HEK293 (cell line): ENCODE measurements around the gene FTL.

Source experiments
- BCL11A ChIP-seq: fragments of 450-650 bp; formaldehyde crosslinking; IDR thresholded peaks from 2 replicates; pipeline ENCODE4 v1.5.1; 2016; ENCODE audit warnings: low read depth, missing biosample characterization, missing genetic modification characterization
- BCL11B ChIP-seq: fragments of 450-650 bp; formaldehyde crosslinking; IDR thresholded peaks from 2 replicates; pipeline ENCODE4 v1.5.1; 2016; ENCODE audit warnings: low read depth, missing biosample characterization, missing genetic modification characterization
- KLF10 ChIP-seq: fragments of 450-650 bp; IDR thresholded peaks from 2 replicates; pipeline ENCODE4 v1.5.1; 2018; ENCODE audit warnings: missing biosample characterization, mild to moderate bottlenecking, missing genetic modification characterization
- KLF7 ChIP-seq: fragments of 450-650 bp; formaldehyde crosslinking; IDR thresholded peaks from 2 replicates; pipeline ENCODE4 v1.5.1; 2016; ENCODE audit warnings: missing biosample characterization, missing genetic modification characterization, borderline replicate concordance
- KLF8 ChIP-seq: fragments of 450-650 bp; formaldehyde crosslinking; IDR thresholded peaks from 2 replicates; pipeline ENCODE4 v1.5.1; 2016; ENCODE audit warnings: missing biosample characterization, missing genetic modification characterization
- KLF9 ChIP-seq: fragments of 450-650 bp; formaldehyde crosslinking; IDR thresholded peaks from 2 replicates; pipeline ENCODE4 v1.5.1; 2016; ENCODE audit warnings: missing biosample characterization, missing genetic modification characterization, low read depth
- SP2 ChIP-seq: fragments of 450-650 bp; formaldehyde crosslinking; IDR thresholded peaks from 2 replicates; pipeline ENCODE4 v1.5.1; 2016; ENCODE audit warnings: missing biosample characterization, missing genetic modification characterization
- SP7 ChIP-seq: fragments of 450-650 bp; formaldehyde crosslinking; IDR thresholded peaks from 2 replicates; pipeline ENCODE4 v1.5.1; 2016; ENCODE audit warnings: missing biosample characterization, missing genetic modification characterization
- ZFP41 ChIP-seq: fragments of 450-650 bp; formaldehyde crosslinking; IDR thresholded peaks from 2 replicates; pipeline ENCODE4 v1.5.1; 2016; ENCODE audit warnings: missing biosample characterization, missing genetic modification characterization, borderline replicate concordance
- ZFP69B ChIP-seq: fragments of 450-650 bp; formaldehyde crosslinking; IDR thresholded peaks from 2 replicates; pipeline ENCODE4 v1.5.1; 2016; ENCODE audit warnings: missing biosample characterization, missing genetic modification characterization
- ZNF2 ChIP-seq: fragments of 450-650 bp; formaldehyde crosslinking; IDR thresholded peaks from 2 replicates; pipeline ENCODE4 v1.5.1; 2016; ENCODE audit warnings: missing biosample characterization, missing genetic modification characterization
- ZNF24 ChIP-seq: fragments of 450-650 bp; formaldehyde crosslinking; IDR thresholded peaks from 2 replicates; pipeline ENCODE4 v1.5.1; 2016; ENCODE audit warnings: missing biosample characterization, missing genetic modification characterization
- ZNF302 ChIP-seq: fragments of 450-650 bp; formaldehyde crosslinking; IDR thresholded peaks from 2 replicates; pipeline ENCODE4 v1.5.1; 2016; ENCODE audit warnings: missing biosample characterization, missing genetic modification characterization, low read depth
- ZNF335 ChIP-seq: fragments of 450-650 bp; formaldehyde crosslinking; conservative IDR thresholded peaks from 2 replicates; pipeline ENCODE4 v1.5.1; 2016; ENCODE audit warnings: missing biosample characterization, missing genetic modification characterization
- ZNF341 ChIP-seq: fragments of 450-650 bp; formaldehyde crosslinking; IDR thresholded peaks from 2 replicates; pipeline ENCODE4; 2016; ENCODE audit warnings: low read depth, missing biosample characterization, missing genetic modification characterization
- ZNF549 ChIP-seq: fragments of 450-650 bp; IDR thresholded peaks from 2 replicates; pipeline ENCODE4 v1.5.1; 2018; ENCODE audit warnings: missing biosample characterization, missing genetic modification characterization, mild to moderate bottlenecking, inconsistent platforms, moderate library complexity
- ZNF629 ChIP-seq: fragments of 450-650 bp; formaldehyde crosslinking; IDR thresholded peaks from 2 replicates; pipeline ENCODE4 v1.5.1; 2017; ENCODE audit warnings: missing biosample characterization, missing genetic modification characterization
- ZNF747 ChIP-seq: fragments of 450-650 bp; formaldehyde crosslinking; IDR thresholded peaks from 2 replicates; pipeline ENCODE4 v1.5.1; 2016; ENCODE audit warnings: missing biosample characterization, missing genetic modification characterization
- ZSCAN16 ChIP-seq: fragments of 450-650 bp; formaldehyde crosslinking; IDR thresholded peaks from 2 replicates; pipeline ENCODE4 v1.5.1; 2016; ENCODE audit warnings: missing biosample characterization, missing genetic modification characterization
- ZSCAN30 ChIP-seq: fragments of 450-650 bp; IDR thresholded peaks from 2 replicates; pipeline ENCODE4 v1.5.1; 2018; ENCODE audit warnings: missing biosample characterization, mild to moderate bottlenecking, missing genetic modification characterization, moderate library complexity
- TF ChIP-seq, protein P1 (sequence below): fragments of 450-650 bp; formaldehyde crosslinking; IDR thresholded peaks from 2 replicates; pipeline ENCODE4 v1.5.0; 2017; ENCODE audit warnings: missing biosample characterization, missing genetic modification characterization, borderline replicate concordance
- TF ChIP-seq, protein P2 (sequence below): fragments of 450-650 bp; formaldehyde crosslinking; conservative IDR thresholded peaks from 2 replicates; pipeline ENCODE4 v1.5.1; 2016; ENCODE audit warnings: low read depth, missing biosample characterization, missing genetic modification characterization
- TF ChIP-seq, protein P3 (sequence below): fragments of 450-650 bp; formaldehyde crosslinking; IDR thresholded peaks from 2 replicates; pipeline ENCODE4 v1.5.1; 2016; ENCODE audit warnings: missing biosample characterization, missing genetic modification characterization
- TF ChIP-seq, protein P4 (sequence below): fragments of 450-650 bp; formaldehyde crosslinking; IDR thresholded peaks from 2 replicates; pipeline ENCODE4 v1.5.1; 2016; ENCODE audit warnings: missing biosample characterization, missing genetic modification characterization
- TF ChIP-seq, protein P5 (sequence below): fragments of 450-650 bp; formaldehyde crosslinking; IDR thresholded peaks from 2 replicates; pipeline ENCODE4 v1.5.1; 2016; ENCODE audit warnings: missing biosample characterization, missing genetic modification characterization

FTL gene

DNA sequence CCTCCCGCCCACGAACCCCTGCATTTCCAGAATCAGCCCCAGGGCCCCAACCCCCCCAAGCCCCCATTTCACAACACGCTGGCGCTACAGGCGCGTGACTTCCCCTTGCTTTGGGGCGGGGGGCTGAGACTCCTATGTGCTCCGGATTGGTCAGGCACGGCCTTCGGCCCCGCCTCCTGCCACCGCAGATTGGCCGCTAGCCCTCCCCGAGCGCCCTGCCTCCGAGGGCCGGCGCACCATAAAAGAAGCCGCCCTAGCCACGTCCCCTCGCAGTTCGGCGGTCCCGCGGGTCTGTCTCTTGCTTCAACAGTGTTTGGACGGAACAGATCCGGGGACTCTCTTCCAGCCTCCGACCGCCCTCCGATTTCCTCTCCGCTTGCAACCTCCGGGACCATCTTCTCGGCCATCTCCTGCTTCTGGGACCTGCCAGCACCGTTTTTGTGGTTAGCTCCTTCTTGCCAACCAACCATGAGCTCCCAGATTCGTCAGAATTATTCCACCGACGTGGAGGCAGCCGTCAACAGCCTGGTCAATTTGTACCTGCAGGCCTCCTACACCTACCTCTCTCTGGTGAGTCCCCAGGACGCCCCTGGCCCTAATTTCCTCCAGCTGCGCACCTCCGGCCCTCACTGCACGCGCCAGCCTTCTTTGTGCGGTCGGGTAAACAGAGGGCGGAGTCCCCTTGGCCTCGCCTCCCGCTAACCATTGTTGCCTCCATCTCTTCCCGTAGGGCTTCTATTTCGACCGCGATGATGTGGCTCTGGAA lies at the start of gene FTL (continued):
- 0 out of 2 replicates have a peak, but pooled peaks have one; percentile 42 for TF ChIP-seq ZSCAN30 (tag by site-specific recombination)
- TF ChIP-seq, protein P1, sequence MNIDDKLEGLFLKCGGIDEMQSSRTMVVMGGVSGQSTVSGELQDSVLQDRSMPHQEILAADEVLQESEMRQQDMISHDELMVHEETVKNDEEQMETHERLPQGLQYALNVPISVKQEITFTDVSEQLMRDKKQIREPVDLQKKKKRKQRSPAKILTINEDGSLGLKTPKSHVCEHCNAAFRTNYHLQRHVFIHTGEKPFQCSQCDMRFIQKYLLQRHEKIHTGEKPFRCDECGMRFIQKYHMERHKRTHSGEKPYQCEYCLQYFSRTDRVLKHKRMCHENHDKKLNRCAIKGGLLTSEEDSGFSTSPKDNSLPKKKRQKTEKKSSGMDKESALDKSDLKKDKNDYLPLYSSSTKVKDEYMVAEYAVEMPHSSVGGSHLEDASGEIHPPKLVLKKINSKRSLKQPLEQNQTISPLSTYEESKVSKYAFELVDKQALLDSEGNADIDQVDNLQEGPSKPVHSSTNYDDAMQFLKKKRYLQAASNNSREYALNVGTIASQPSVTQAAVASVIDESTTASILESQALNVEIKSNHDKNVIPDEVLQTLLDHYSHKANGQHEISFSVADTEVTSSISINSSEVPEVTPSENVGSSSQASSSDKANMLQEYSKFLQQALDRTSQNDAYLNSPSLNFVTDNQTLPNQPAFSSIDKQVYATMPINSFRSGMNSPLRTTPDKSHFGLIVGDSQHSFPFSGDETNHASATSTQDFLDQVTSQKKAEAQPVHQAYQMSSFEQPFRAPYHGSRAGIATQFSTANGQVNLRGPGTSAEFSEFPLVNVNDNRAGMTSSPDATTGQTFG (tag by site-specific recombination), result 0 out of 2 replicates have a peak, but pooled peaks have one; percentile 22
- TF ChIP-seq ZSCAN16 (tag by site-specific recombination), result no peak; the same call in 1 of the 2 replicates
- TF ChIP-seq ZNF747 (tag by site-specific recombination), result 0 out of 2 replicates have a peak, but pooled peaks have one; percentile 69
- TF ChIP-seq SP2, result peak; percentile 89
- peak; percentile 8; the same call in 1 of the 2 replicates for TF ChIP-seq ZNF341 (tag by site-specific recombination)
- TF ChIP-seq KLF9 (tag by site-specific recombination), result peak; percentile 49; the same call in 1 of the 2 replicates
- TF ChIP-seq BCL11B (tag by site-specific recombination), result peak; percentile 69; the same call in 1 of the 2 replicates
- TF ChIP-seq ZNF335 (tag by site-specific recombination), result 0 out of 2 replicates have a peak, but pooled peaks have one; percentile 7
- 0 out of 2 replicates have a peak, but pooled peaks have one; percentile 53 for TF ChIP-seq ZNF302 (tag by site-specific recombination)
- no peak for TF ChIP-seq ZNF24 (tag by site-specific recombination)
- peak; percentile 76; the same call in 1 of the 2 replicates for TF ChIP-seq ZFP69B (tag by site-specific recombination)
- TF ChIP-seq KLF7 (tag by site-specific recombination), result peak; percentile 37; the same call in 1 of the 2 replicates
- TF ChIP-seq, protein P2, sequence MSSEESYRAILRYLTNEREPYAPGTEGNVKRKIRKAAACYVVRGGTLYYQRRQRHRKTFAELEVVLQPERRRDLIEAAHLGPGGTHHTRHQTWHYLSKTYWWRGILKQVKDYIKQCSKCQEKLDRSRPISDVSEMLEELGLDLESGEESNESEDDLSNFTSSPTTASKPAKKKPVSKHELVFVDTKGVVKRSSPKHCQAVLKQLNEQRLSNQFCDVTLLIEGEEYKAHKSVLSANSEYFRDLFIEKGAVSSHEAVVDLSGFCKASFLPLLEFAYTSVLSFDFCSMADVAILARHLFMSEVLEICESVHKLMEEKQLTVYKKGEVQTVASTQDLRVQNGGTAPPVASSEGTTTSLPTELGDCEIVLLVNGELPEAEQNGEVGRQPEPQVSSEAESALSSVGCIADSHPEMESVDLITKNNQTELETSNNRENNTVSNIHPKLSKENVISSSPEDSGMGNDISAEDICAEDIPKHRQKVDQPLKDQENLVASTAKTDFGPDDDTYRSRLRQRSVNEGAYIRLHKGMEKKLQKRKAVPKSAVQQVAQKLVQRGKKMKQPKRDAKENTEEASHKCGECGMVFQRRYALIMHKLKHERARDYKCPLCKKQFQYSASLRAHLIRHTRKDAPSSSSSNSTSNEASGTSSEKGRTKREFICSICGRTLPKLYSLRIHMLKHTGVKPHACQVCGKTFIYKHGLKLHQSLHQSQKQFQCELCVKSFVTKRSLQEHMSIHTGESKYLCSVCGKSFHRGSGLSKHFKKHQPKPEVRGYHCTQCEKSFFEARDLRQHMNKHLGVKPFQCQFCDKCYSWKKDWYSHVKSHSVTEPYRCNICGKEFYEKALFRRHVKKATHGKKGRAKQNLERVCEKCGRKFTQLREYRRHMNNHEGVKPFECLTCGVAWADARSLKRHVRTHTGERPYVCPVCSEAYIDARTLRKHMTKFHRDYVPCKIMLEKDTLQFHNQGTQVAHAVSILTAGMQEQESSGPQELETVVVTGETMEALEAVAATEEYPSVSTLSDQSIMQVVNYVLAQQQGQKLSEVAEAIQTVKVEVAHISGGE, result peak; percentile 60
- TF ChIP-seq KLF10 (tag by site-specific recombination), result peak; percentile 63
- TF ChIP-seq, protein P3, sequence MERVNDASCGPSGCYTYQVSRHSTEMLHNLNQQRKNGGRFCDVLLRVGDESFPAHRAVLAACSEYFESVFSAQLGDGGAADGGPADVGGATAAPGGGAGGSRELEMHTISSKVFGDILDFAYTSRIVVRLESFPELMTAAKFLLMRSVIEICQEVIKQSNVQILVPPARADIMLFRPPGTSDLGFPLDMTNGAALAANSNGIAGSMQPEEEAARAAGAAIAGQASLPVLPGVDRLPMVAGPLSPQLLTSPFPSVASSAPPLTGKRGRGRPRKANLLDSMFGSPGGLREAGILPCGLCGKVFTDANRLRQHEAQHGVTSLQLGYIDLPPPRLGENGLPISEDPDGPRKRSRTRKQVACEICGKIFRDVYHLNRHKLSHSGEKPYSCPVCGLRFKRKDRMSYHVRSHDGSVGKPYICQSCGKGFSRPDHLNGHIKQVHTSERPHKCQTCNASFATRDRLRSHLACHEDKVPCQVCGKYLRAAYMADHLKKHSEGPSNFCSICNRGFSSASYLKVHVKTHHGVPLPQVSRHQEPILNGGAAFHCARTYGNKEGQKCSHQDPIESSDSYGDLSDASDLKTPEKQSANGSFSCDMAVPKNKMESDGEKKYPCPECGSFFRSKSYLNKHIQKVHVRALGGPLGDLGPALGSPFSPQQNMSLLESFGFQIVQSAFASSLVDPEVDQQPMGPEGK (tag by site-specific recombination), result peak; percentile 75
- TF ChIP-seq, protein P4, sequence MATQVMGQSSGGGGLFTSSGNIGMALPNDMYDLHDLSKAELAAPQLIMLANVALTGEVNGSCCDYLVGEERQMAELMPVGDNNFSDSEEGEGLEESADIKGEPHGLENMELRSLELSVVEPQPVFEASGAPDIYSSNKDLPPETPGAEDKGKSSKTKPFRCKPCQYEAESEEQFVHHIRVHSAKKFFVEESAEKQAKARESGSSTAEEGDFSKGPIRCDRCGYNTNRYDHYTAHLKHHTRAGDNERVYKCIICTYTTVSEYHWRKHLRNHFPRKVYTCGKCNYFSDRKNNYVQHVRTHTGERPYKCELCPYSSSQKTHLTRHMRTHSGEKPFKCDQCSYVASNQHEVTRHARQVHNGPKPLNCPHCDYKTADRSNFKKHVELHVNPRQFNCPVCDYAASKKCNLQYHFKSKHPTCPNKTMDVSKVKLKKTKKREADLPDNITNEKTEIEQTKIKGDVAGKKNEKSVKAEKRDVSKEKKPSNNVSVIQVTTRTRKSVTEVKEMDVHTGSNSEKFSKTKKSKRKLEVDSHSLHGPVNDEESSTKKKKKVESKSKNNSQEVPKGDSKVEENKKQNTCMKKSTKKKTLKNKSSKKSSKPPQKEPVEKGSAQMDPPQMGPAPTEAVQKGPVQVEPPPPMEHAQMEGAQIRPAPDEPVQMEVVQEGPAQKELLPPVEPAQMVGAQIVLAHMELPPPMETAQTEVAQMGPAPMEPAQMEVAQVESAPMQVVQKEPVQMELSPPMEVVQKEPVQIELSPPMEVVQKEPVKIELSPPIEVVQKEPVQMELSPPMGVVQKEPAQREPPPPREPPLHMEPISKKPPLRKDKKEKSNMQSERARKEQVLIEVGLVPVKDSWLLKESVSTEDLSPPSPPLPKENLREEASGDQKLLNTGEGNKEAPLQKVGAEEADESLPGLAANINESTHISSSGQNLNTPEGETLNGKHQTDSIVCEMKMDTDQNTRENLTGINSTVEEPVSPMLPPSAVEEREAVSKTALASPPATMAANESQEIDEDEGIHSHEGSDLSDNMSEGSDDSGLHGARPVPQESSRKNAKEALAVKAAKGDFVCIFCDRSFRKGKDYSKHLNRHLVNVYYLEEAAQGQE (tag by site-specific recombination), result peak; percentile 76
- TF ChIP-seq ZNF549, result no peak
- TF ChIP-seq ZNF629 (tag by site-specific recombination), result peak; percentile 45; the same call in 1 of the 2 replicates
- TF ChIP-seq KLF8 (tag by site-specific recombination), result peak; percentile 56; the same call in 1 of the 2 replicates
- TF ChIP-seq ZFP41, result no peak
- TF ChIP-seq SP7, result peak; percentile 66
- no peak; the same call in 1 of the 2 replicates for TF ChIP-seq BCL11A (tag by site-specific recombination)
- TF ChIP-seq, protein P5, sequence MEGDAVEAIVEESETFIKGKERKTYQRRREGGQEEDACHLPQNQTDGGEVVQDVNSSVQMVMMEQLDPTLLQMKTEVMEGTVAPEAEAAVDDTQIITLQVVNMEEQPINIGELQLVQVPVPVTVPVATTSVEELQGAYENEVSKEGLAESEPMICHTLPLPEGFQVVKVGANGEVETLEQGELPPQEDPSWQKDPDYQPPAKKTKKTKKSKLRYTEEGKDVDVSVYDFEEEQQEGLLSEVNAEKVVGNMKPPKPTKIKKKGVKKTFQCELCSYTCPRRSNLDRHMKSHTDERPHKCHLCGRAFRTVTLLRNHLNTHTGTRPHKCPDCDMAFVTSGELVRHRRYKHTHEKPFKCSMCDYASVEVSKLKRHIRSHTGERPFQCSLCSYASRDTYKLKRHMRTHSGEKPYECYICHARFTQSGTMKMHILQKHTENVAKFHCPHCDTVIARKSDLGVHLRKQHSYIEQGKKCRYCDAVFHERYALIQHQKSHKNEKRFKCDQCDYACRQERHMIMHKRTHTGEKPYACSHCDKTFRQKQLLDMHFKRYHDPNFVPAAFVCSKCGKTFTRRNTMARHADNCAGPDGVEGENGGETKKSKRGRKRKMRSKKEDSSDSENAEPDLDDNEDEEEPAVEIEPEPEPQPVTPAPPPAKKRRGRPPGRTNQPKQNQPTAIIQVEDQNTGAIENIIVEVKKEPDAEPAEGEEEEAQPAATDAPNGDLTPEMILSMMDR (tag by site-specific recombination), result 0 out of 2 replicates have a peak, but pooled peaks have one; percentile 12
- TF ChIP-seq ZNF2 (tag by site-specific recombination), result peak; percentile 79
